ENCODE data around the gene GVQW3. TPM values are rescaled to one million over a fixed set of nuclear protein-coding genes. Genes with fewer than 3 reads are reported as not detected.

Gene GVQW3
- total and polyA plus RNA-seq, 9 donors = 2.1 to 6.0 (median 3.4) TPM

- no peaks in the 10 kb centered on the region for H3K4me1 ChIP-seq (ENCODE audit: insufficient read depth)
- no peak overlapping the region for H3K27ac ChIP-seq
- WGBS, 3 donors = 94 to 100% (median 98%) methylated on average over 1 of the region's 1 CpG
- no peak for DNase-seq
- no peaks in the 10 kb centered on the region for H3K36me3 ChIP-seq
- H3K4me3 ChIP-seq = no peak overlapping the region
- TF ChIP-seq CTCF (IDR thresholded peaks at IDR 0.05) (no peak), POLR2A (IDR thresholded peaks at IDR 0.05) (no peak)
- H3K9me3 ChIP-seq = no peaks in the 10 kb centered on the region
- intact Hi-C loops (cut with DNase I) = no loop called here
- H3K27me3 ChIP-seq = no peaks in the 10 kb centered on the region
Observed at GRCh38 chr11:76355172-76355571, 26.0 kb upstream of the GVQW3 start.

- intact Hi-C loops (cut with DNase I) = no loop called here
- H3K4me3 ChIP-seq = no peak overlapping the region
Observed at GRCh38 chr11:76361374-76361773, 19.7 kb upstream of the GVQW3 start.

GRCh38 chr11:76361776-76362175, 19.3 kb upstream of the GVQW3 start:
- H3K27me3 ChIP-seq = no peaks in the 10 kb centered on the region
- no peak overlapping the region for H3K4me3 ChIP-seq
- intact Hi-C loops (cut with DNase I) = no loop called here
- WGBS, 3 donors = 40 to 54% (median 53%) methylated on average over 2 of the region's 2 CpGs
- TF ChIP-seq POLR2A (IDR thresholded peaks at IDR 0.05) = no peak
- no peaks in the 10 kb centered on the region for H3K9me3 ChIP-seq
- no peaks in the 10 kb centered on the region for H3K4me1 ChIP-seq (ENCODE audit: insufficient read depth)
- no peaks in the 10 kb centered on the region for H3K36me3 ChIP-seq
- DNase-seq = no peak
- no peak overlapping the region for H3K27ac ChIP-seq

More at GRCh38 chr11:76361374-76361773, 19.7 kb upstream of the GVQW3 start:
- Histone ChIP-seq H3K4me1 (ENCODE audit: insufficient read depth) (no peaks in the 10 kb centered on the region), H3K27ac (no peak overlapping the region), H3K36me3 (no peaks in the 10 kb centered on the region), H3K9me3 (no peaks in the 10 kb centered on the region), H3K27me3 (no peaks in the 10 kb centered on the region)
- DNase-seq = no peak
- no peak for TF ChIP-seq POLR2A (IDR thresholded peaks at IDR 0.05)
- TF ChIP-seq CTCF (IDR thresholded peaks at IDR 0.05) = no peak
- TF ChIP-seq EP300 (IDR thresholded peaks at IDR 0.05) = no peak

GRCh38 chr11:76362716-76363115, 18.4 kb upstream of the GVQW3 start:
- no peaks in the 10 kb centered on the region for H3K36me3 ChIP-seq
- TF ChIP-seq POLR2A (IDR thresholded peaks at IDR 0.05) (no peak), CTCF (IDR thresholded peaks at IDR 0.05) (no peak)
- intact Hi-C loops (cut with DNase I) = no loop called here
- no peaks in the 10 kb centered on the region for H3K27me3 ChIP-seq
- no peaks in the 10 kb centered on the region for H3K4me1 ChIP-seq (ENCODE audit: insufficient read depth)
- 93 to 94% (median 93%) methylated on average over 7 of the region's 7 CpGs for WGBS, 3 donors
- H3K4me3 ChIP-seq = no peak overlapping the region
- no peak overlapping the region for H3K27ac ChIP-seq
- no peak for DNase-seq
- H3K9me3 ChIP-seq = no peaks in the 10 kb centered on the region

GRCh38 chr11:76365038-76365679, 16.0 kb upstream of the GVQW3 start:
- intact Hi-C loops (cut with DNase I) = no loop called here
- 91 to 94% (median 92%) methylated on average over 16 of the region's 16 CpGs for WGBS, 3 donors
- no peak overlapping the region for H3K4me3 ChIP-seq
- no peaks in the 10 kb centered on the region for H3K27me3 ChIP-seq
- TF ChIP-seq POLR2A (IDR thresholded peaks at IDR 0.05) (no peak), EP300 (IDR thresholded peaks at IDR 0.05) (no peak), CTCF (IDR thresholded peaks at IDR 0.05) (no peak)
- no peaks in the 10 kb centered on the region for H3K9me3 ChIP-seq
- no peak overlapping the region for H3K27ac ChIP-seq
- no peak for DNase-seq
- H3K4me1 ChIP-seq (ENCODE audit: insufficient read depth) = no peaks in the 10 kb centered on the region
- H3K36me3 ChIP-seq = no peaks in the 10 kb centered on the region

Measured in ovary (tissue), 9 donors.